PC-9 (cell line): ENCODE data around the gene CPNE4. TPM values are rescaled to one million over a fixed set of nuclear protein-coding genes. Genes with fewer than 3 reads are reported as not detected.
A peak's percentile ranks its signal among the peaks of the same experiment; 100 is the strongest.

Experiments
- BruUV-seq: library from RNA; stranded (reverse); fragments of 400-500 nt; replicated peaks from 2 replicates; lab custom pipeline; 2021; lab: Mats Ljungman, UMichigan
- CTCF ChIA-PET: fragments of 300-600 bp; sonication (Branson Sonifier 250); formaldehyde crosslinking; loops from one replicate; lab custom pipeline; 2022; ENCODE audit warnings: antibody characterized with exemption; lab: Charles Lee
- POLR2A ChIA-PET: fragments of 300-600 bp; sonication (Branson Sonifier 250); formaldehyde crosslinking; loops from one replicate; lab custom pipeline; 2022; ENCODE audit warnings: antibody characterized with exemption; ENCODE audit not compliant: unreplicated experiment; lab: Charles Lee
- DNase-seq, 2 experiments: peaks; one replicate each; pipeline versions ENCODE4 v3.0.0 to v3.0.0-alpha.2; 2015 to 2022; ENCODE audit warnings: mixed read lengths in 1 of 2
- H2AFZ ChIP-seq: fragments of 200-600 bp; sonication (generic); 2 replicates; pipeline ENCODE4 v1.8.1; 2017; ENCODE audit warnings: antibody characterized with exemption
- H3F3A ChIP-seq: fragments of 200-600 bp; sonication (generic); 2 replicates; pipeline ENCODE4 v1.8.1; 2017; ENCODE audit warnings: antibody characterized with exemption, mild to moderate bottlenecking, low read depth; ENCODE audit not compliant: insufficient read depth
- H3K27ac ChIP-seq: fragments of 200-600 bp; sonication (generic); 2 replicates; pipeline ENCODE4 v1.6.1; 2016; ENCODE audit warnings: mixed run types
- H3K27me3 ChIP-seq: fragments of 200-600 bp; sonication (generic); 2 replicates; pipeline ENCODE4 v1.6.1; 2016; ENCODE audit warnings: low read depth, mixed run types; ENCODE audit not compliant: insufficient read depth
- H3K36me3 ChIP-seq: fragments of 200-600 bp; sonication (generic); 2 replicates; pipeline ENCODE4 v1.6.1; 2016; ENCODE audit warnings: low read depth, mixed run types
- H3K4me1 ChIP-seq: fragments of 200-600 bp; sonication (generic); replicated peaks from 2 replicates; pipeline ENCODE4 v1.6.1; 2016; ENCODE audit warnings: mixed run types; ENCODE audit not compliant: insufficient read depth
- H3K4me2 ChIP-seq: fragments of 200-600 bp; sonication (generic); 2 replicates; pipeline ENCODE4 v1.6.1; 2017; ENCODE audit warnings: mixed run types
- H3K4me3 ChIP-seq: fragments of 200-600 bp; sonication (generic); 2 replicates; pipeline ENCODE4 v1.6.1; 2016; ENCODE audit warnings: mixed run types
- H3K79me2 ChIP-seq: fragments of 200-600 bp; sonication (generic); 2 replicates; pipeline ENCODE4 v1.6.1; 2017; ENCODE audit warnings: low read depth, mixed run types
- H3K9me2 ChIP-seq: fragments of 200-600 bp; sonication (generic); 2 replicates; pipeline ENCODE4 v1.8.1; 2017; ENCODE audit warnings: mild to moderate bottlenecking; ENCODE audit not compliant: insufficient read depth
- H3K9me3 ChIP-seq: fragments of 200-600 bp; sonication (generic); 2 replicates; pipeline ENCODE4 v1.8.1; 2016; ENCODE audit warnings: low read depth; ENCODE audit not compliant: insufficient read depth
- H4K20me1 ChIP-seq: fragments of 200-600 bp; sonication (generic); 2 replicates; pipeline ENCODE4 v1.8.1; 2017; ENCODE audit not compliant: insufficient read depth
- EZH2 ChIP-seq: fragments of 200-600 bp; sonication (generic); IDR thresholded peaks from 2 replicates; pipeline ENCODE4 v1.8.0; 2017; ENCODE audit warnings: antibody characterized with exemption, low read depth
- intact Hi-C: fragments of 100-400 bp; cut with micrococcal nuclease; formaldehyde crosslinking; loops from one replicate; pipeline ENCODE4 v1.10.0; 2022; ENCODE audit not compliant: unreplicated experiment
- total RNA-seq: library from RNA; stranded (reverse); gene quantifications from 2 replicates; pipeline ENCODE4 v1.2.3, GENCODE V29; 2021
- TF ChIP-seq, protein P1 (sequence below): fragments of 200-600 bp; sonication (generic); conservative IDR thresholded peaks from 2 replicates; pipeline ENCODE4 v1.6.1; 2017; ENCODE audit warnings: mixed run types, antibody characterized with exemption, mild to moderate bottlenecking, moderate library complexity

Gene CPNE4
- total RNA-seq, 1 experiment from 2014 or later, result 0.22 TPM

DNA sequence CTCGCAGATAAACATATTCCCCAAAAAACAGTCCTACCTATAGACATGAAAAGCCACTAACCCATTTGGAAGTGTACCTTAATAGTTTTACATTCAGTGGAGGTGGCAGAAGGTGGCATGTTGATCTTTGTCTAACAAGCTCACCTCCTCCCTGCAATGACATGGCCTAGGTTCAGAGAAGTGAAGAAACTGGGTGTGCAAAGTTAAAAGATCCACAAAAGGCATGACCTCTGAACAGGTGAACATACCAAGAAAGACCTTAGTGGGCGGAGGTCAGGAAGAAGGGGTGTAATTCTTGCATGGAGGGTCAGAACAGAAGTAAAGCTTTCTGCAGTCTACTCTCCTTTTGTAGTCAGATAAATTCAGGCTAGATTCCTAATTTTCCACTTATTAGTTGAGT lies 532.9 kb downstream of the CPNE4 start:
- peak overlapping the region; percentile 92 for H3K4me2 ChIP-seq
- intact Hi-C loops, result no loop called here
- H3K4me3 ChIP-seq, result peak overlapping the region; percentile 78
- H4K20me1 ChIP-seq, result no peaks in the 10 kb centered on the region
- H3K27ac ChIP-seq, result peak overlapping the region; percentile 70; the same call in 1 of the 2 replicates
- peaks cover 37% of the 10 kb centered on the region for H3K79me2 ChIP-seq
- H3K4me1 ChIP-seq, result peaks cover 19% of the 10 kb centered on the region
- H3K27me3 ChIP-seq, result no peaks in the 10 kb centered on the region
- peak in 1 of 2 experiments; percentile 37 for DNase-seq
- CTCF ChIA-PET, result no interaction called here
- H3F3A ChIP-seq, result no peaks in the 10 kb centered on the region
- H3K9me2 ChIP-seq, result no peaks in the 10 kb centered on the region
- H3K36me3 ChIP-seq, result peaks cover 34% of the 10 kb centered on the region
- no TSS peak for BruUV-seq
- no peaks in the 10 kb centered on the region for H3K9me3 ChIP-seq
- POLR2A ChIA-PET, result no interaction called here
- TF ChIP-seq EZH2, result no peak
- TF ChIP-seq, protein P1, sequence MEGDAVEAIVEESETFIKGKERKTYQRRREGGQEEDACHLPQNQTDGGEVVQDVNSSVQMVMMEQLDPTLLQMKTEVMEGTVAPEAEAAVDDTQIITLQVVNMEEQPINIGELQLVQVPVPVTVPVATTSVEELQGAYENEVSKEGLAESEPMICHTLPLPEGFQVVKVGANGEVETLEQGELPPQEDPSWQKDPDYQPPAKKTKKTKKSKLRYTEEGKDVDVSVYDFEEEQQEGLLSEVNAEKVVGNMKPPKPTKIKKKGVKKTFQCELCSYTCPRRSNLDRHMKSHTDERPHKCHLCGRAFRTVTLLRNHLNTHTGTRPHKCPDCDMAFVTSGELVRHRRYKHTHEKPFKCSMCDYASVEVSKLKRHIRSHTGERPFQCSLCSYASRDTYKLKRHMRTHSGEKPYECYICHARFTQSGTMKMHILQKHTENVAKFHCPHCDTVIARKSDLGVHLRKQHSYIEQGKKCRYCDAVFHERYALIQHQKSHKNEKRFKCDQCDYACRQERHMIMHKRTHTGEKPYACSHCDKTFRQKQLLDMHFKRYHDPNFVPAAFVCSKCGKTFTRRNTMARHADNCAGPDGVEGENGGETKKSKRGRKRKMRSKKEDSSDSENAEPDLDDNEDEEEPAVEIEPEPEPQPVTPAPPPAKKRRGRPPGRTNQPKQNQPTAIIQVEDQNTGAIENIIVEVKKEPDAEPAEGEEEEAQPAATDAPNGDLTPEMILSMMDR, result no peak
- H2AFZ ChIP-seq, result peak overlapping the region; percentile 94

DNA sequence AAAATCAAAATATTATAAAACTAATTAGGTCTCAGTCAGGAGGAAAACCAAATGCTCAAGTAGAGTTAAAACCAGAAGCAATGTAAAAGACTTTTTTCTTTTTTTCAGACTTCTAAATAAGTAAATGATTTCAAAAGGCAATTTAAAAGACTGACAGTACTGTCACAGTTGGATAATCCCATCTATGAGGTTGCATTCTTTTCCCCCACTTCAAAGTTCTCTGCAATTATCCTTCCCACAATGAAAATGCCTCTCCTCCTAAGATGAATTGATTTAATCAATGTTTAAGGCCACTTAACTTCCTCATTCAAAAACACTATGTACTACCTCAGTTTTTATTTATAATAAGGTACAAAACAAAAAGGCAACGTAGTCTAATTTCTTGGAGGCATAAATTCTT lies 540.1 kb downstream of the CPNE4 start:
- CTCF ChIA-PET, result no interaction called here
- no peaks in the 10 kb centered on the region for H3K9me2 ChIP-seq
- peaks cover 4% of the 10 kb centered on the region; the same call in 1 of the 2 replicates for H4K20me1 ChIP-seq
- H2AFZ ChIP-seq, result no peak overlapping the region
- no peaks in the 10 kb centered on the region for H3K27me3 ChIP-seq
- H3K36me3 ChIP-seq, result peaks cover 41% of the 10 kb centered on the region
- no peaks in the 10 kb centered on the region for H3F3A ChIP-seq
- POLR2A ChIA-PET, result no interaction called here
- no peak overlapping the region for H3K4me3 ChIP-seq
- TF ChIP-seq, protein P1, result no peak
- TF ChIP-seq EZH2, result no peak
- DNase-seq, result no peak
- intact Hi-C loops, result no loop called here
- H3K4me1 ChIP-seq, result no peaks in the 10 kb centered on the region
- no peak overlapping the region for H3K4me2 ChIP-seq
- no peaks in the 10 kb centered on the region for H3K9me3 ChIP-seq
- no TSS peak for BruUV-seq
- H3K27ac ChIP-seq, result no peak overlapping the region
- H3K79me2 ChIP-seq, result no peaks in the 10 kb centered on the region; the same call in 1 of the 2 replicates

GRCh38 chr3:131491775-131492174 lies 543.0 kb downstream of the CPNE4 start:
- no peak overlapping the region for H3K4me3 ChIP-seq
- peaks cover 4% of the 10 kb centered on the region; the same call in 1 of the 2 replicates for H4K20me1 ChIP-seq
- H3K4me1 ChIP-seq, result no peaks in the 10 kb centered on the region
- ChIA-PET CTCF (no interaction called here), POLR2A (interaction anchor here (0.5 kb wide), 1 partner anchor 190 kb away, joined by 3 read pairs; no protein-coding TSS in a partner anchor)
- TF ChIP-seq, protein P1, result no peak
- no peak for TF ChIP-seq EZH2
- H2AFZ ChIP-seq, result no peak overlapping the region
- H3F3A ChIP-seq, result no peaks in the 10 kb centered on the region
- intact Hi-C loops, result no loop called here
- DNase-seq, result no peak
- H3K79me2 ChIP-seq, result no peaks in the 10 kb centered on the region; the same call in 1 of the 2 replicates
- no peaks in the 10 kb centered on the region for H3K9me3 ChIP-seq
- BruUV-seq, result no TSS peak
- H3K36me3 ChIP-seq, result peaks cover 23% of the 10 kb centered on the region
- no peak overlapping the region for H3K27ac ChIP-seq
- no peak overlapping the region for H3K4me2 ChIP-seq
- no peaks in the 10 kb centered on the region for H3K27me3 ChIP-seq
- H3K9me2 ChIP-seq, result no peaks in the 10 kb centered on the region
